LoVo (cell line): ENCODE results near the gene RRAS2.
"Not testable (repeated sequence)": the region's sequence is repeated elsewhere in the genome, so short reads cannot be mapped to it uniquely, and the experiment has no call there.

Experiments
- DNase-seq: peaks from one replicate; pipeline ENCODE4 v3.0.0-alpha.2; 2016; ENCODE audit warnings: low spot score

Gene RRAS2

DNA sequence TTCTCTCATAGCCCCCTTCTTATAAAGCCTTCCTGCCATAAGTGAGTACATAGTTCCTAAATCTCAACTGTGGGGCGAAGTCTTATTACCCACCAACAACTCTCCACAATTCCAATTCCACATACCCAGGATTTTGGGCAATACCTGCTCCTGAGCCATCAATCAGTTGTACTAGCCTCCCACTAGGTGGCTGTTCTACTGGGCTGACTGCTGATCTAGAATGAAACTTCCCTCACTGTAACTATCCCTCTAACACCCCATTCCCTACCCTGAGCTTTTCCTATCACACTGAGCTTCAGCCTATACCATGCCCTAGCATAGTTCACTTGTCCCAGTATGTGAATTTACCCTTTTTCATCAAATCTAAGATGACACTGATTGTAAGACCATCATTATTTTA, 52.5 kb downstream of the RRAS2 start:
- DNase-seq, result no peak

DNA sequence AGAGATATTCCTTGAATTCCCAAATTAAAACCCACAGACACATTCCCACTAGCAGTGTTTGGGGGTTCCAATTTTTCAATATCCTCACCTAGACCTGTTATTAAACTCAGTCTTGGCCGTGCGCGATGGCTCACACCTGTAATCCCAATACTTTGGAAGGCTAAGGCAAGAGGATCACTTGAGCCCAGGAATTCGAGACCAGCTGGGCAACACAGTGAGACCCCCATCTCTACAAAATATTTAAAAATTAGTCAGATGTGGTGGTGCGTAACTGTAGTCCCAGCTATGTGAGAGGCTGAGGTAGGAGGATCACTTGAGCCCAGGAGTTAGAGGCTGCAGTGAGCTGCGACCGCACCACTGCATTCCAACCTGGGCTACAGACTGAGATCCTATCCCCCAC, 53.3 kb downstream of the RRAS2 start:
- DNase-seq, result no peak

DNA sequence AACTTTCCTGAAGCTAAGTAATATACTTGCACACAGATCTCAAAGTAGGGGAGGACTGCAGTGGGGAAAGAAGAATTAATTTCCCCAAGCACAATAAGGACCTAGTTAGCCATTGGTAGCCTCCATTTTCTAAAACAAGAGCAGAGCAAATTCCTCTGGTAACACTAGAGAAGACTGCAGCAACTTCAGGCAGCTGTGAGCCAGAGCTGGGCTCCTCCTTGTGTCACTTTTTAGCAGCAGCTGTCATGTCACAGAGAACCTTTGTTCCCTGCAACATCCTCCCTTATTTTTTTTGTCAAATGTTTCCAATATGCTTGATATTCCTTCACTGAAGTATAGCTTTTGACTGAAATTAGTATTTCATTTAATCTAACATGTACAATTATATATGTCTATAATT, 54.4 kb downstream of the RRAS2 start:
- DNase-seq, result no peak

DNA sequence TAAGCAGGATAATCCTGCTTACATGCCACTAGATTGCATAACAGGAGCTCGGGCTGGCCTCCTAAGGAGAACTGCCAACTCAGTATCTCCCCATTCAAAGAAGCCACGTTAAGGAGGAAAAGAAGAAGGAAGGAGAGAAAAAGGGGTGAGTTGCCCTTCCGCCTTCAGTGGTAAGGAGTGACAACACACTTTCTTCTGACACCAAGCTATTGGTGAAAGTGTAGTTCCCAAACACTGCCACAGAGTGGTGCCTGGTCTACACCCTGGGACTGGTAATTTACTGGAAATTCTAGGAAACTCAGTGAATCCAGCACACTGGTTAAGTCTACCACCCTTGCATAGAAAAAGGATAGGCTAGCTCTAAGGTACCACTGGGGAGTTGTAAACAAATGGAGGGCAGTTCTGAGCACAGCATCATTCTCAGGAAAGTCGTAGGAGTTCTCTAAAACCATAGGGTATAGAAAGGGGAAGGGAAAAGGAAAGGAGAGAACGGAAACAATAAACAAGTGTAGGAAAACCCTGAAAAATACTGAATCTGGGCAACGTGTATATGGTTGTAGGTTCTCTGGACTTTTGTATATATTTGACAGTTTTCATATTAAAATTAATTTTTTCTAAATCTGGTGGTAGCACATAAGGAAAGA, 58.2 kb downstream of the RRAS2 start:
- peak; percentile 51 for DNase-seq

DNA sequence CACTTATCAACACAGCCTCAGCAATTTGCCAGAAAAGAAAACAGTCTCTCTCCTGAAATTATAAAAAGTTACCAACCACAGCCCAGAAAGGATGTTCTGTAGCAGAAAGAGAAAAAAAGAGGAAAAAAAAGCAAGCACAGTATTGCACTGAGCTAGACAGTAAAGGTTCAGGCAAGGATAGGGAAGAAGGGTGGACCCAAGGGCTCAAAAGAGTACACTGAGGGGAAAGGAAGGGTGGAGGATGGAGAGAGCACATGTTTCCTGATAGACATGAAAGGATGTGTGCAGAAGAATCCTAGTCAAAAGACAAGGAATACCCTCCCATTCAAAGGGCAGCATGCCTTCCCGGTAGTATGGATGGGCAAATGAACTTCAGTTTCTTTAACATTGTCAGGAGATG, 59.1 kb downstream of the RRAS2 start:
- no peak for DNase-seq

DNA sequence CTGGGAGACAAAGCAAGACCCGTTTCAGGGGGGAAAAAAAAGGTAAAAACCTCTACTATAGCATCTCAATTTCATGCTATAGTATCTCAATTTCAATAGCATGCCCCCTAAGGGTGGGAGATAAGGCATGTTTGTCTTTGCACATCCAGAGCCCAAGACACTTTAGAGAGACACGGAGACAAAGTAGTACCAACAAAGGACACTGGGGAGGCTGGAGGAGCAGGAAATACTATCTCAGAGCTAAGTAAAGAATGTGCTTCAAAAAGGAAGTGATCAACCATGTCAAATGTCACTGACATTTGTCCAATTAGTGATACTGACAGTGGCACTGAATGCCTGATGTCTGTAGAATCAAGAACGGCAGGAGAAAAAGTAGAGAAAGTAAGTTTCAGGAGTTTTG, 68.6 kb downstream of the RRAS2 start:
- DNase-seq, result no peak

DNA sequence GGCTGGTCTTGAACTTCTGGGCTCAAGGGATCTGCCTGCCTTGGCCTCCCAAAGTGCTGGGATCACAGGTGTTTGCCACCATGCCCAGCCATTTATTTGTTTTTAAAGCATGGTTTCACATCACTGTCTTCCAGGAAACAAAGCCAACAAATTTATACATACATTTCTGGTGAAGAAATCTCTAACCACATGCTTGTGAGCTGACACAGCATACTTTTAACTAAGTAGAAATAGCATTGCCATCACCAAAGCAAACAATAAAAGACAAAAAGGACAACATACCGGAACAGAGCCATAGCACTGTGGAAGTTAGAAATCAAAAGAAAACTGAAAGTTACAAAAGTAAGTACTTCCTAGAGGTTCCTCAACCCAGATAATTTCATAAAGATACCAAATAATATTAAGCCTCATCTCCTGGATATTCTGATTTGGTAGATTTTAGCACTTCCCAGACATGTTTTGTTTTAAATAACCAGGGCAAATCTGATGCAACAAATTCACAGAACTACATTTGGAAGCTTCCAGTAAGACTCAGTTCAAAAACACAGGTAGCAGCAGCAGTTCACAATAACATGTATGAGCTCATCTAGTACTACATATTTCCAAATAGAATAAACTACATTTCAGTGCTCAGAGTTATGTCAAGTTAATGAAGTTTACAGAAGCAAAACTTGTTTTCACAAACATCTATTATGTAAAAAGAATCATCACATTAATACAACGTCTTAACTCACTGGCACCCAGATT, 70.6 kb downstream of the RRAS2 start:
- DNase-seq, result no peak

DNA sequence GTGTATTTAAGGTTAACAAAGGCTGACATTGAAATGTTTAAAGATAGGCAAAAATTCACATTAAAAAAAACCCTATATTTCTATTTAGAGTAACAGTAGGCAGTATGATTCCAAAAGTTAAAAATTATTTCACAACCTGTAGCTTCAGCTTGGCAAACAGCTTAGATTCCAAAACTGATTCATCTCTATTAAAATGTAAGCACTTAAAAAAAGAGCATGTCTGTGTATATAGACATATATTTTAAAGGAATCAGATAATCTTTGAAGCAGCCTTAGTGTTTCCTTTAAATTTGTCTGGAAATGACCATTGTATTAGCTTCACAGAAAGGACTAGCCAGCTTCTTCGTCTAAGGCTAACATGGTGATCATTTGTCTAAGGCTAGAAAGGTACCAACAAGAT, 80.1 kb downstream of the RRAS2 start:
- DNase-seq, result not testable (repeated sequence)

DNA sequence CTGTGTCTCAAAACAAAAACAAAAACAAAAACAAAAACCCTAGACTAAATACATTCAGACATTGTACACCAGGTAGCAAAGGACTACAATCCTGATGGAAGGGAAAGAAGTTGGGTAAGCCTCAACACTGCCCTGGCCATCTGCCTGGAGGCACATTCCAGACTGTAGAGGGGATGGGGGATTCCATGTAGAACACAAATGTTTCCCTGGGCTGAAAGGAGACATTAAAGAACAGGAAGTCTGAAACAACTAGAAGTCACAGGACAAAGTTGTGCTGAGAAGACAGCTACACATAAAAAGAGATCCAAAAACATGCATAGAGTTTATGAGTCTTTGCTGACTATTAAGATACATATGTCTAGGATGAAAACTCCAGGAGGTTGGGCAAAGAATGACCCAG, 83.9 kb downstream of the RRAS2 start:
- DNase-seq, result no peak

DNA sequence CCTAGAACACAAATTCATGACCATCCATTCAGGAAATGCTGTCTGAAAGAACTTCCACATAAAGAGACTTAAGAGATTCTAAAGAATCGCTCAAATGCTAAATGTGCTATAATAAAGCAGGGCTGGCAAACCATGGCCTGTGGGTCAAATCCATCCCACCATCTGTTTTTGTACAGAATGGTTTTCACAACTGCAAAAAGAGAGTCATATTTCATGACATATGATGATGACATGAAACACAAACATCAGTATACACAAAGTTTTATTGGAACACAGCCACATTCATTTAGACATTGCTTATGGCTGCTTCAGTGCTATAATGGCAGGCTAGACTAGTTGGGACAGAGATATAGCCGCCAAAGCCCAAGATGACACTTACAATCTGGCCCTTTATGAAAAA, 85.1 kb downstream of the RRAS2 start:
- DNase-seq, result no peak

DNA sequence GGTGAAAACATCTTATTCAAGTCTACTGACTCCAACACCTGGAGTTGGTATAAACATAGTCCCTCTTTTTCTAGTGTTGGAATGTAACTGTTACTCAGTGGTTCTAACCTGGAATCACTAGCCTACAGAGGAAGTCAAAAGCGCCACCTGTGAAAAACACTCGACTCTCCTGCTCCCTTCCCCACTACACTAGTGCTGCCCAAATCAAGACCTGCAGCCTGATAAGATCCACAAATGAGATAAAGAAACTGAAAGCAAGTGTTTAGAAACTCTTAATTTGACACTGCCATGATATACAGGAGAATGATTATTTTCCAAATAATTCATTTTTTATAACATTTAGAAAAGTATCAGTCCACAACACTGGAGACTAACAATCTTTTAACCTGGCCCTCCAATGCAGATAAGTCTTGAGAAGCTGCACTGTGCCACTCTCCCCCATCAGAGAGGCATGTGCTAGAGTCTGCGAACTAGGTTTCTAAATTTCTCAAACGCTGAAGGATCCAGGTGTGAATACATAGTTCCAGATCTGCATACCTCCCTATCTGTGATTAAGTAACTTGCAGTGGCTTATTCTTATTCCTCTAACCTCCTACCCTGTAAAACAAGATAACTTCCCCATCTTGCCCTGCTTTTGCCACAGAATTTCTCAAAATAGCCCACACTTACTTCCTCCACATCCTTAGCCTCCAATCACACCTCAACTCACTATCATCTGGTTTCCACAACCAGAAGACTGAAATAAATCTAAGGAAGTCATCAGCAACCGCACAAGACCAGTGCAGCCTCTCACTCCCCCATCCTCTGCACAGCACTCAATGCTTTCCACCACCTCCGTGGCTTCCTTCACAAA, 88.1 kb downstream of the RRAS2 start:
- no peak for DNase-seq

DNA sequence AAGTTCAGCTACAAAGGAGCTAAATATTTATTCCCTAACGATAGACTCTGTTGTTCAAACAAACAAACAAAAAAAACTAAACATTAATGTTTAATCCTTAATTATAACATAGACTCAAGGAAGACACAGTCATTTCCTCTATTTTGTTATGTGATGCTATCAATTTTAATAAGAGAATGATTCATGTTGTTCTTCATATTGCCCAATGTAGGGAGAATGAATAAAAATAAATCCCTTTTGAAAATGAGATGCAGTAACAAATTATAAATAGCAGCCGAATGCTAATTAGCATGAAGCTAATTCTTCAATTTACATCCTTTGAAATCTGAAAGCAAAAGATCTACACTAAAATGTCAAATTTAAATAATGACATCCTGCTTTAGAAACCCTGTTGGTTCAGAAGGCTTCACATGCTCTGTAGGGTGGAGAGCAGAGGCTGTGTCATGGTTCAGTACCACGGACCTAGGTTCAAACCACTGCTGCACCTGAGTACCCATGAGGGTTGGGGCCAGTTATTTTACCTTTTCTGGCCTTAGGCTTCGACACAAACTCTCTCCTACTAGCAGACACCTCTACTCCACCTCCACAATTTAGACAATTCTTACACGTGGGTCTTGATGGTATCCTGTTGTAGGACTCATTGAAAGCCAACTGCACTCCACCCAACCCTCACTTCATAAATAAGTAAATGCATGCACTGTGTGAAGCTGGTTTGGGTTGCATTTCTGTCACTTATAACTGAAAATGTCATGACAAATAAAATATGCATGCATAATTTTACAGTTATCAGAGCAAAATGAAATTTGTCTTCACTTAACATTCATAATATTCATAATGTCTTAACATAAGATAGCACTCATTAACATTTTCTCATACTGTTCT, 89.0 kb downstream of the RRAS2 start:
- no peak for DNase-seq

DNA sequence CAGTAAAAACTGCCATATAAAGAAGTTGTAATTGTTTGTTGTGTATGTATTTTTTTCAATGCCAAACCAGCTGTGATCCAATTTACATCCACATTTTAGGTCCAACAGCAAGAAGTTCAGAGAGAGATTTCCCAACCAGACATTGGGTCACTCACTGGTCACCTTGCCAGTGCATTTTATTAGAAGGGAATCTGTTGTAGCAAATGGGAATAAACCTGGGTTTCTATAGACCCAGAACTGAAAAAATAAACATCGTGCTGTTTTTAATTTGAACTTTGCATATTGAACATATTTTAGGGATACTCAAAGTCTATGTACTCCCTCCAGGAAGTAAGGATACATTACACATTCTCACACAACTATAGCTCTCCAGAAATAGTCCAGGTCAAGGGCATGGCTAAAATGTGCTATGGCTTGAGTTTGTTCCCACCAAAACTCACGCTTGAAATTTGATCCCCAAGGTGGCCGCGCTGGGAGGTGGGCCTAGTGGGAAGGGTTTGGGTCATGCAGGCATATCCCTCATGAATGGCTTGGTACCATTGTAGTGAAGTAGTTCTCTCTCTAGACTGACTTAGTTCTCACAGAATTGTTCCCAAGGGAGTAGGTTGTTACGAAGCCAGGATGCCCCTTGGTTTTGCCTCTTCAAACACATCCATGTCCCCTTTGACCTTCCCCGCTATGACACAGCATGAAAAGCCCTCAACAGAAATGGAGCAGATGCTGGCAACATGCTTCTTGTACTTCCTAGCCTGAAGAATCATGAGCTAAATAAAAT, 90.9 kb downstream of the RRAS2 start:
- no peak for DNase-seq

DNA sequence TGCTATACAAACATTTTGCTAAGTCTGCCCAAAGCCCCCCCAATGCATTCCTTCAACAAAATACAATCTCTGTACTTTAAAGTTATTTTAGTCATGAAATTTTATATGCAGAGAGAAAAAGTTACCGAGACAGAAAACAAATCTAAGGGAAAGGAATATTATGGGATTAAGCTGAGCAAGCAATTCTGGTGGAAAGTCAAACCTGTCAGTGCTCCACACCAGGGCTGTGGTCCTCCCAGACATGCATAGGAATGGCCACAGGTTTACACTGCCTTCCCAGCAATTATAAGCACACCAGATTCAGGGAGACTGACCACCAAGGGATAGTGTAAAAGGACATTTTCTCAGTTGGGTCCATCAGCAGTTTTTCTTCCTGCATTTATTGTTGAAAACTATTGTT, 92.4 kb downstream of the RRAS2 start:
- no peak for DNase-seq

DNA sequence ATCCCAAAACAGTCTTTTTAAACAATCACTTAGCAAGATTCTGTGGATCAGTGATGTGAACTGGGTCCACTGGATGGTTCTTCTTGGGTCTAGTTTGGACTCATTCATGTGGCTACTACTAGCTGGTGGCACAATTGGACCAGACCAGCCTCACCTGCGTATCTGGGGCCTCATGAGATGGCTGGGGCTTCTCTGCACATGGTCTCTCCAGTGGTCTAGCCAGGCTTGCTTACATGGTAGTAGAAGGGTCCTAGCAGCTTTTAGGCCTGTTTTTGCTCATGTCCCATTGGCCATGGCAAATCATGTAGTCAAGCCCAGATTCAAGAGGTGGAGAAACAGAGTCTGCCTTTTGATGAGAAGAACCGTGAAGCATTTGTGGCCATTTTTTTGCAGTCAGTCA, 94.0 kb downstream of the RRAS2 start:
- DNase-seq, result no peak

DNA sequence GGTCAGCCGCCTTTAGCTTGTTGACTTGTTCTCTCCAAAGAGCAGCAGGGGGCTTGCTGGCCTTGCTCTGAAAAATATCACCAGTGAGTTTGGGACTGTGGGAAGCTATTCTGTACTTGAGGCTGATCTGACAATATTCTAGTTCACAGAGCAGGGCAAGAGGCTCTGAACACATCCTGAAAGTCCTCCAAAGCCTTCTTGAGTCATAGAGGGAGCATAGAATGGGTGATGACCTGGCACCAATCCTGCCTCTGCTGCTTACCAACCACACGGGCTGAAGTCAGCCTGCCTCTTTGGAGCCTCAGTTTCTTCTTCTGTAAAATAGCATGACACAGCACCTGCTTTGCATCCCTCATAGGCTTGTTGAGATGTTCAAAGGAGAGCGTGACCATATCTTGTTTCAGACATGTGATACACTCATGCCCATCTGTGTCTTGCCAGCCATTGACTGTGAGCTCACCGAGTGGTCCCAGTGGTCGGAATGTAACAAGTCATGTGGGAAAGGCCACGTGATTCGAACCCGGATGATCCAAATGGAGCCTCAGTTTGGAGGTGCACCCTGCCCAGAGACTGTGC, 96.6 kb downstream of the RRAS2 start:
- DNase-seq, result no peak

DNA sequence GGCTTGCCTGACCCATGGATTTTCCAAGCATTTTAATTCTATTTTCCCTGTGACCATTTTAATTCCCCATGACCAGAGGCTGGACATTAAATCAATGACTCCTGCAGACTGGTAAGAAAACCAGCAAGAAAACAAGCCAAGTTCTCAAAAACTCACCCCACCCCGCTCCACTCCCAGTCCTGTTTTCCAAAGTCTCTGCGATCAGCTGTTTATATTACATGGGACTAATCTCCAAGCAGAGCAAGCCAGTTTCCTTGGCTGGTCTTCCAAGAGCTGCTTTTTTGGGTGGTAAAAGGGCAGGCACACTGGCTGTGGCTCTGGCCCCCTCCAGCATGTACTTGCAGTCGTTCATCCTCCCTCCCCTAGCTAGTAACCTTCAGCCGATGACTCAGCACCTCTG, 97.9 kb downstream of the RRAS2 start:
- DNase-seq, result no peak

DNA sequence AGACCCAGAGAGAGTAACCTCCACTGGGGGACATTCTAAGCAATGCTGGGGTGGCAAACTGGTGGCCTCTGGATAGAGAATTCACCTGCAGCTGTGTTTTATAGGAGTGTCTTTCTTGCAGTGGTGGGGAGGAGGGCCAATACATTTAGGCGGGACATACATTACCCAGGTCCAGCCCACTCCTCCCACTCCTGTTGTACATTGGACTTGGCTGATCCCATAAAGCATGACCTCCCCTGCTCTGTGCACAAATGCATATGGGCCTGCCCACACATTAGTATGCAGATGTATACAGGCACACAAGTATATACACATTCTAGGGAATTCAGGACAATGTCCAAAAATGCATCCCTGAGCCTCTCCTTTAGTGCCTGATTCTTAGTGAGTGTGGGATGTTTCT, 99.1 kb downstream of the RRAS2 start:
- DNase-seq, result no peak

DNA sequence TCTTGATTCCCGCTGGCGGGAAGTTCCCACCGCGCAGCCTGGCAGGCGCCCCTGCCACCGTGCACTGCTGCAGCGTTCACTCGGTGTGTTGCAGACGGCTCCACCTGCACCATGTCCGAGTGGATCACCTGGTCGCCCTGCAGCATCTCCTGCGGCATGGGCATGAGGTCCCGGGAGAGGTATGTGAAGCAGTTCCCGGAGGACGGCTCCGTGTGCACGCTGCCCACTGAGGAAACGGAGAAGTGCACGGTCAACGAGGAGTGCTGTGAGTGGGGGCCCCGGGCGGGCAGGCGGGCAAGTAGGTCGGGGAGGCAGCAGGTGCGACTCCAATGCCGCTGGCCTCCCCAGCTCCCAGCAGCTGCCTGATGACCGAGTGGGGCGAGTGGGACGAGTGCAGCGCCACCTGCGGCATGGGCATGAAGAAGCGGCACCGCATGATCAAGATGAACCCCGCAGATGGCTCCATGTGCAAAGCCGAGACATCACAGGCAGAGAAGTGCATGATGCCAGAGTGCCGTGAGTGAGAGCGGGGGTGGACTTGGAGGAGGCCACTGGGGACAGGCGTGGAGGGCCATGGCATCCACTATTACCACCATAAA, 99.7 kb downstream of the RRAS2 start:
- no peak for DNase-seq

DNA sequence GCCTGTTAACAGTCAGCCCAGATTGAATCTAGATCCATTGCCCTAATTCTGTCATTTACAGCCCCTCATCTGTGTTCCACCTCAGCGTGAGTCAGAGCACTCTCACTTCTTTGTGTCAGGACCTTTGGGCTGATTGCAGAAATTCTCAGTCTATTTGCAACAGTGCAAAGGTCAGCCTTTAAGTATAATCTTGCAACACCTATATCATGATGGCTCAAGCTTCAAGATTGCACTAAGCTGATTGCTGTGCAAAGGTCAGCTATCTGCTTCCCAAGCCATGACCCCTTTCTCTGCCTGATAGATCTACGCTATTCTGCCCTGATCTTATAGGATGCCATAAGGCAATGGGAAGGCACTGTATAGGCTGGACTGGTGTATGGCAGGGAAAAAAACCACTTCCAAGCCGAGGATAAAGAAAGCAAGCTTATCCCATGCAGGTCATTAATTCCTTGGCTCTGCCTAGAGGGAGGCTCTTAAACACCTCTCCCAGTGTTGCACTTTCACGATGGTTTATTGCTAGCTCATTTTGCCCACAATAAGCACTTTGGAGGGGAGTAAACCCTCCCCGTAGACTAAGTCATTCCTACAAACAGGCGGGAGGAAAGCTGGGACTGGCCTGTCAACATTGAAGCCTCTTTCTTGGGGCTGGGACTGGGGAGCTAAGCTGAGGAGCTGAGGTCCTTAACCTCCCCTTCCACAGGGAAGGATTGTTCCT, 100.6 kb downstream of the RRAS2 start:
- peak; percentile 86 for DNase-seq
